Measurements from ENCODE around the gene SLC13A3.

- TF ChIP-seq MAX (IDR thresholded peaks at IDR 0.05) (no peak), EP300 (IDR thresholded peaks at IDR 0.05; ENCODE audit: borderline replicate concordance) (no peak), ZBTB7A (IDR thresholded peaks at IDR 0.05; ENCODE audit: low read depth) (no peak), YY1 (IDR thresholded peaks at IDR 0.05; ENCODE audit: low read depth) (no peak), FOXM1 (IDR thresholded peaks at IDR 0.05; ENCODE audit: borderline replicate concordance, low read depth) (no peak), TCF12 (IDR thresholded peaks at IDR 0.05; ENCODE audit: low read depth) (no peak)
- TF ChIP-seq, protein P1, sequence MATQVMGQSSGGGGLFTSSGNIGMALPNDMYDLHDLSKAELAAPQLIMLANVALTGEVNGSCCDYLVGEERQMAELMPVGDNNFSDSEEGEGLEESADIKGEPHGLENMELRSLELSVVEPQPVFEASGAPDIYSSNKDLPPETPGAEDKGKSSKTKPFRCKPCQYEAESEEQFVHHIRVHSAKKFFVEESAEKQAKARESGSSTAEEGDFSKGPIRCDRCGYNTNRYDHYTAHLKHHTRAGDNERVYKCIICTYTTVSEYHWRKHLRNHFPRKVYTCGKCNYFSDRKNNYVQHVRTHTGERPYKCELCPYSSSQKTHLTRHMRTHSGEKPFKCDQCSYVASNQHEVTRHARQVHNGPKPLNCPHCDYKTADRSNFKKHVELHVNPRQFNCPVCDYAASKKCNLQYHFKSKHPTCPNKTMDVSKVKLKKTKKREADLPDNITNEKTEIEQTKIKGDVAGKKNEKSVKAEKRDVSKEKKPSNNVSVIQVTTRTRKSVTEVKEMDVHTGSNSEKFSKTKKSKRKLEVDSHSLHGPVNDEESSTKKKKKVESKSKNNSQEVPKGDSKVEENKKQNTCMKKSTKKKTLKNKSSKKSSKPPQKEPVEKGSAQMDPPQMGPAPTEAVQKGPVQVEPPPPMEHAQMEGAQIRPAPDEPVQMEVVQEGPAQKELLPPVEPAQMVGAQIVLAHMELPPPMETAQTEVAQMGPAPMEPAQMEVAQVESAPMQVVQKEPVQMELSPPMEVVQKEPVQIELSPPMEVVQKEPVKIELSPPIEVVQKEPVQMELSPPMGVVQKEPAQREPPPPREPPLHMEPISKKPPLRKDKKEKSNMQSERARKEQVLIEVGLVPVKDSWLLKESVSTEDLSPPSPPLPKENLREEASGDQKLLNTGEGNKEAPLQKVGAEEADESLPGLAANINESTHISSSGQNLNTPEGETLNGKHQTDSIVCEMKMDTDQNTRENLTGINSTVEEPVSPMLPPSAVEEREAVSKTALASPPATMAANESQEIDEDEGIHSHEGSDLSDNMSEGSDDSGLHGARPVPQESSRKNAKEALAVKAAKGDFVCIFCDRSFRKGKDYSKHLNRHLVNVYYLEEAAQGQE (IDR thresholded peaks at IDR 0.05; ENCODE audit: low read depth) = no peak
These were observed 56.5 kb downstream of the SLC13A3 start for GRCh38 chr20:46594725-46595124.

Data from Ishikawa (cell line).